Middle frontal gyrus (tissue), 1 donor: ENCODE measurements around the gene TMEM231.
"Not testable (repeated sequence)": the region's sequence is repeated elsewhere in the genome, so short reads cannot be mapped to it uniquely, and the experiment has no call there.

Experiments
- DNase-seq: peaks from one replicate; pipeline ENCODE4 v3.0.0-alpha.2; 2015; ENCODE audit warnings: low spot score; ENCODE audit errors: extremely low spot score

Gene TMEM231

GRCh38 chr16:75567911-75568310, 11.9 kb upstream of the TMEM231 start:
- no peak for DNase-seq

DNA sequence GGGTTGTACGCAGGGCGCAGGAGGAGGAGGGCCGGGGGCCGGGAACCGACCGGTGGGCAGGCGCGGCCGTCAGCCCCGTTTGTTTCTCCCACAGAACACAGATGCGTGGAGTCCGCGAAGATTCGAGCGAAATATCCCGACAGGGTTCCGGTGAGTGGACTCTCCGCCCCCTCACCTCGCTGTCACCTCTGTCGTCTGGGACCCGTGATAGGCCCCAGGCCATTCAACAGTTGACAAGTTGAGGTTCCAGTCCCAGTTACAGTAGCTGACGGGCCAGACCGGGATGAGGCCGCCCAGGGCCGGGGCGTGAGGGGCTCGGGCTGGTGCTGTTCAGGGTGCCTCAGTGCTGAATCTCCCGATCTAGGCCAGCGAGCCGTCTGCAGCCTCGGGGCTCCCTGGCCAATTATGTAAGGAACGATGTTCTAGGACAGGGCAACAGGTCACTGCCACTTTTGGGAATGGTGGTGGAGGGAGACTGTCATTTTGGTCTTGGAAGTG, 10.8 kb upstream of the TMEM231 start:
- DNase-seq = no peak

- peak; percentile 59 for DNase-seq
Measured at GRCh38 chr16:75566040-75566757, 10.1 kb upstream of the TMEM231 start, which contains the start of gene GABARAPL2. Gene GABARAPL2 (plus strand): TSS chr16:75566379. CDS start chr16:75566487, 108 bp downstream.

- no peak for DNase-seq
Measured at GRCh38 chr16:75565640-75566039, 9.6 kb upstream of the TMEM231 start.

- no peak for DNase-seq
Measured at GRCh38 chr16:75559564-75560372, 3.7 kb upstream of the TMEM231 start.

DNA sequence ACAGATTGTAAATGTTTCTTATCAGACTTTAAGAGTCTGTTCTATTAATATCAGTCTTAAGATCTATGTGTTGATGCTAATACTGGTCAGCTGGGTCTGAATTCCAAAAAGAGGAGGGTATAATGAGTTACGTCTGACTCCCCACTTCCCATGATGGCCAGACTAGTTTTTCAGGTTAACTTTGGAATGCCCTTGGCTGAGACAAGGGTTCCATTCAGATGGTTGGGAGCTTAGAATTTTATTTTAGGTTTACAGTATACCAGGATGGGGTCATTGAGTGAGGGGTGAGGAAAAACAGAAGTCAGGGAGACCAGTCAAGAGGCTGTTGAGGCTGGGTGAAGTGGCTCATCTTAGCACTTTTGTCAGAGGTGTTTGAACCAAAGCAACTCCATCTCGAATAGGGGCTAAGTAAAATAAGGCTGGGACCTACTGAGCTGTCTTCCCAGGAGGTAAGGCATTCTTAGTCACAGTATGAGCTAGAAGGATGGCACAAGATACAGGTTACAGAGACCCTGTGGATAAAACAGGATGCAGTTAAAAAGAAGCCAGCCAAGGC, 2.9 kb upstream of the TMEM231 start:
- no peak for DNase-seq

- DNase-seq = no peak
Measured at GRCh38 chr16:75556431-75556950, 439 bp upstream of the TMEM231 start.

DNA sequence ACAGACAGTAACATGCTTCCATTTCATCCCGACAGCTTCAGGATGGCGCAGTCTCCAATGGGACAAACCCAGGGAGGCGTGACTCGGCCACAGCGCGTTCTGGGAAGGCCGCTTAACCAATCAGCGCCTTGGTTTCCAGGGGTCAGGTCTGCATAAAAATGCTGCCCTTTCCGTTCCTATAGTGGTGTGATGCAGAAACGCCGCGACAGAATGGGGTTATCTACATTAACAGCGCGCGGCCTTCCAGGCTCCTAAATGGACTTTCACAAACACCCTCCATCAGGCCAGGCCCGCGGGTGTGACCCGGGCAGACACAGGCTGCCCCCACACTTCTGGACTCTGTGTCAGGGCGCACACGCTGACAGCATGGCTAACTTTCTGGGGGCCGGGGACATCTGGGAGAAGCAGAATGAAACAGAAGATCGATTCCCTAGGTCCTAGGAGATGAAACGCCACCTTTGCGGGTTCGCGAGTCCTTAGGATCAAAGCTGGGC, 792 bp downstream of the TMEM231 start:
- peak; percentile 76 for DNase-seq

DNA sequence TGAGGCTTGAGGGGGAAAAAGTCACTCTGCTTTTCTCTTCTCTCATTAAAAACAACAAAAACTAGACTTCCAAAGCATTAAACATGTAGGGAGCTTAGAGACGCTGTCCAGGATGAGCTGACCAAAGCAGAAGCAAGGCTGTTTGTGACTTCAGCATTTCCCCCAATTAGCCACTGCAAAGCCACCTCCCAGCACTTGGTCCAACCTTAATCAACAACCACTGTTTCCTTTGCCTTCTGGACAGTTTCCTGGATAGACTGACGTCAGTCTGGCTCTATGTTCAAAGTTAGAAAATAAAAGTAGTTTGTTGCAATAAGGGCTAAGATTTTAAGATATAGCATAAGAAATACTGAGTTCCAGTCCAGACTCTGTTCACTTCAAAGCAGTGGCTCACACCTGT, 3.1 kb downstream of the TMEM231 start:
- no peak for DNase-seq

- DNase-seq = peak; percentile 53
Measured at GRCh38 chr16:75550211-75550662, 5.8 kb downstream of the TMEM231 start.

DNA sequence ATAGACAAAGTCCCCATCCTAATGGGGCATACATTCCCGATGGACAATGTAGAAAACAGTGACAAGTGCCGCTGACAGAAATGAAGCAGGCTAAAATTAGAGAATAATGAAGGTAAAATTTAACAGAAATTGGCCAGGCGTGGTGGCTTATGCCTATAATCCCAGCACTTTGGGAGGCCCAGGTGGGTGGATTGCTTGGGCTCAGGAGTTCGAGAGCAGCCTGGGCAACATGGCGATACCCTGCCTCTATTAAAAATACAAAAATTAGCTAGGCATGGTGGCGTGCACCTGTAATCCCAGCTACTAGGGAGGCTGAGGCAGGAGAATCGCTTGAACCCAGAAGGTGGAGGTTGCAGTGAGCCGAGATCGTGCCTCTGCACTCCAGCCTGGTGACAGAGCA, 7.6 kb downstream of the TMEM231 start:
- DNase-seq = not testable (repeated sequence)

GRCh38 chr16:75546293-75546692, 9.8 kb downstream of the TMEM231 start:
- DNase-seq = no peak

GRCh38 chr16:75545879-75546278, 10.2 kb downstream of the TMEM231 start:
- not testable (repeated sequence) for DNase-seq

- DNase-seq = not testable (repeated sequence)
Measured at GRCh38 chr16:75542462-75542861, 13.6 kb downstream of the TMEM231 start.

- no peak for DNase-seq
Measured at GRCh38 chr16:75541236-75541635, 14.8 kb downstream of the TMEM231 start.

GRCh38 chr16:75538882-75539565, 17.0 kb downstream of the TMEM231 start:
- DNase-seq = not testable (repeated sequence)

DNA sequence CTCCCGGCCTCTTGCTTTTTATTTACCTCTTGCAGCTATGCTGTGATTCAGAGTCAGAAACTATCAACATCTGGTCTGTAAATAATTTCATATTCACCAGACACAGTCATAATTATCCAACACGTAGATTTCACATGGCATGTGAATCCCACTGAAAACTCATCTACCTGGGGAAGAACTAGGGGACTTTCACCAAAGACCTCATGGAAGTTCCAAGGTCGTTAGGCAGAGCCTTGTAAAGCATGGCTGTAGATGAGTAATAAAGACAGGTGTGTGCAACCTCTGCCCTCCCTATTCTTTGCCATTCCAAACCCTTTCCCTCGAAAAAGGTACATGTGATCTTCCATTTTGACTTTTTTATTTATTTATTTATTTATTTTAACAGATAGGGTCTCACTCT, 18.3 kb downstream of the TMEM231 start:
- DNase-seq = no peak

GRCh38 chr16:75535901-75536300, 20.2 kb downstream of the TMEM231 start, which contains the start of gene CHST5:
Gene CHST5 (minus strand): TSS chr16:75536108. CDS start chr16:75530384, 5,724 bp downstream.
- no peak for DNase-seq

DNA sequence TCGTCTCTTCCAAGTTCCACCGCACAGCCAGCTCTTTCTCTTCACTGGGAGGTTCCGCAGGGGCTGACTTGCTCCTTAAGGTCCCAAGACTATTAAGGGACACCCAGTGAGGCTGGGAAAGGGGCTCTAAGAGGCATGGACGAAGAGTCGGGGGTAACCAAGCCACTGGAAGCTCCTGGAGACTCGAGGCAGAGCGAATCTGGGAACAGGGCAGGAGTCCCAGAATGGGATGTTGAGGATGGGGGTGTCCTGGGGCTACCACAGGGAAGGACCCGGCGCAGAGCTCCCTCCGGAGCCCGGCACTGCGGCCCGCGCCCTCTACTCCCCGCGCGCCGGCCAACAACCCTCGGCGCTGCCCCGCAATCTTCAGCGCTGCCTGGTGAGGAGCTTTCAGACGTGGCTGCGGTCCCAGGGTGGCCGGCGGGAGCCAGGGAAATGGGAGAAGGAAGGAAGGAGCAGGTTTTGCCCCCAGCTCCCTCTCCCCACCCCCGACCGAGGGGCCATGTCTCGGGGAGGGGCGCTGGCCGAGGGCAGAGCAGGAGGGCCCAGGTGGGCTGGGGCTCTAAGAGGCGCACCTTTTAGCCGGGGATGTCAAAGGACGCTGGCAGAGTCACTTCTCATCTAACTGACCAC, 20.7 kb downstream of the TMEM231 start:
- DNase-seq = no peak

- DNase-seq = no peak
Measured at GRCh38 chr16:75534560-75535205, 21.4 kb downstream of the TMEM231 start.
